Astrocyte (in vitro differentiated cells and primary cell): Measurements from ENCODE around the gene RNF39. TPM values are rescaled to one million over a fixed set of nuclear protein-coding genes. Genes with fewer than 3 reads are reported as not detected.

Source experiments
- DNase-seq: peaks from one replicate; pipeline ENCODE4 v3.0.0-alpha.2; 2010; ENCODE audit warnings: low read depth
- FAIRE-seq: peaks from 2 replicates; lab custom pipeline; 2011; peaks lifted over from hg19 to GRCh38; lab: Jason Lieb, UNC
- H2AFZ ChIP-seq: 2 replicates; pipeline ENCODE4 v1.6.0; 2012; ENCODE audit warnings: low read depth, low read length, inconsistent platforms
- H3K27ac ChIP-seq: 2 replicates; pipeline ENCODE4 v1.5.1; 2011; ENCODE audit warnings: low read depth, low read length, inconsistent platforms
- H3K27me3 ChIP-seq: 2 replicates; pipeline ENCODE4 v1.6.0; 2011; ENCODE audit warnings: low read length, inconsistent platforms; ENCODE audit not compliant: insufficient read depth
- H3K36me3 ChIP-seq: 2 replicates; pipeline ENCODE4 v1.5.1; 2011; ENCODE audit warnings: low read length, inconsistent platforms; ENCODE audit not compliant: insufficient read depth
- H3K4me1 ChIP-seq: 2 replicates; pipeline ENCODE4 v1.5.1; 2011; ENCODE audit warnings: low read length, inconsistent platforms; ENCODE audit not compliant: insufficient read depth
- H3K4me2 ChIP-seq: 2 replicates; pipeline ENCODE4 v1.6.0; 2012; ENCODE audit warnings: low read length, inconsistent platforms
- H3K4me3 ChIP-seq: 2 replicates; pipeline ENCODE4 v1.5.1; 2011; ENCODE audit warnings: low read depth, mild to moderate bottlenecking, low read length, inconsistent platforms; ENCODE audit not compliant: insufficient read depth
- H3K79me2 ChIP-seq: 2 replicates; pipeline ENCODE4 v1.6.0; 2012; ENCODE audit warnings: mild to moderate bottlenecking, low read length, inconsistent platforms; ENCODE audit not compliant: insufficient read depth
- H3K9ac ChIP-seq: 2 replicates; pipeline ENCODE4 v1.6.0; 2012; ENCODE audit warnings: mild to moderate bottlenecking, low read length, inconsistent platforms
- H3K9me3 ChIP-seq: 2 replicates; pipeline ENCODE4 v1.5.1; 2012; ENCODE audit warnings: low read depth, mild to moderate bottlenecking, low read length, inconsistent platforms; ENCODE audit not compliant: insufficient read depth
- H4K20me1 ChIP-seq: 2 replicates; pipeline ENCODE4 v1.6.0; 2012; ENCODE audit warnings: low read length, inconsistent platforms; ENCODE audit not compliant: insufficient read depth
- H3K27ac Mint-ChIP-seq: one replicate; pipeline ENCODE4 v1.8.0; 2021; ENCODE audit warnings: mild to moderate bottlenecking, mixed read lengths; ENCODE audit not compliant: unreplicated experiment
- H3K27me3 Mint-ChIP-seq: one replicate; pipeline ENCODE4 v1.8.0; 2021; ENCODE audit warnings: low read depth, mixed read lengths; ENCODE audit not compliant: unreplicated experiment
- H3K36me3 Mint-ChIP-seq: one replicate; pipeline ENCODE4 v1.8.0; 2021; ENCODE audit warnings: low read depth, mixed read lengths; ENCODE audit not compliant: unreplicated experiment
- H3K4me1 Mint-ChIP-seq: one replicate; pipeline ENCODE4 v1.8.0; 2021; ENCODE audit warnings: low read depth, mixed read lengths; ENCODE audit not compliant: unreplicated experiment
- H3K4me3 Mint-ChIP-seq: one replicate; pipeline ENCODE4 v1.8.0; 2021; ENCODE audit warnings: mild to moderate bottlenecking, moderate library complexity, mixed read lengths; ENCODE audit not compliant: unreplicated experiment
- H3K9me3 Mint-ChIP-seq: one replicate; pipeline ENCODE4 v1.8.0; 2021; ENCODE audit warnings: mild to moderate bottlenecking, mixed read lengths; ENCODE audit not compliant: unreplicated experiment
- EZH2 ChIP-seq: IDR thresholded peaks from 2 replicates; pipeline ENCODE4 v1.6.1; 2012; ENCODE audit warnings: mild to moderate bottlenecking, low read length, inconsistent platforms; ENCODE audit not compliant: insufficient read depth
- total RNA-seq: library from RNA; stranded (reverse); gene quantifications from 2 replicates; pipeline ENCODE4 v1.2.1, GENCODE V29; 2021
- TF ChIP-seq, protein P1 (sequence below): IDR thresholded peaks from 2 replicates; pipeline ENCODE4 v1.5.1; 2011; ENCODE audit warnings: low read depth, mild to moderate bottlenecking, inconsistent platforms, low read length, moderate library complexity; ENCODE audit not compliant: insufficient read depth

The RNF39 gene
- total RNA-seq, 1 donor from 2014 or later = not detected

- Mint-ChIP-seq H3K4me1 (peaks cover 6% of the 10 kb centered on the region), H3K36me3 (no peaks in the 10 kb centered on the region), H3K27ac (no peak overlapping the region), H3K4me3 (no peak overlapping the region), H3K9me3 (peaks cover 4% of the 10 kb centered on the region), H3K27me3 (peaks cover 70% of the 10 kb centered on the region)
- H3K27ac ChIP-seq = no peak overlapping the region
- no peak overlapping the region for H3K4me3 ChIP-seq
- TF ChIP-seq, protein P1, sequence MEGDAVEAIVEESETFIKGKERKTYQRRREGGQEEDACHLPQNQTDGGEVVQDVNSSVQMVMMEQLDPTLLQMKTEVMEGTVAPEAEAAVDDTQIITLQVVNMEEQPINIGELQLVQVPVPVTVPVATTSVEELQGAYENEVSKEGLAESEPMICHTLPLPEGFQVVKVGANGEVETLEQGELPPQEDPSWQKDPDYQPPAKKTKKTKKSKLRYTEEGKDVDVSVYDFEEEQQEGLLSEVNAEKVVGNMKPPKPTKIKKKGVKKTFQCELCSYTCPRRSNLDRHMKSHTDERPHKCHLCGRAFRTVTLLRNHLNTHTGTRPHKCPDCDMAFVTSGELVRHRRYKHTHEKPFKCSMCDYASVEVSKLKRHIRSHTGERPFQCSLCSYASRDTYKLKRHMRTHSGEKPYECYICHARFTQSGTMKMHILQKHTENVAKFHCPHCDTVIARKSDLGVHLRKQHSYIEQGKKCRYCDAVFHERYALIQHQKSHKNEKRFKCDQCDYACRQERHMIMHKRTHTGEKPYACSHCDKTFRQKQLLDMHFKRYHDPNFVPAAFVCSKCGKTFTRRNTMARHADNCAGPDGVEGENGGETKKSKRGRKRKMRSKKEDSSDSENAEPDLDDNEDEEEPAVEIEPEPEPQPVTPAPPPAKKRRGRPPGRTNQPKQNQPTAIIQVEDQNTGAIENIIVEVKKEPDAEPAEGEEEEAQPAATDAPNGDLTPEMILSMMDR = no peak
- no peak for TF ChIP-seq EZH2
- no peak overlapping the region for H3K4me2 ChIP-seq
- no peaks in the 10 kb centered on the region for H3K9me3 ChIP-seq
- FAIRE-seq (no peak), DNase-seq (peak; percentile 51)
- no peaks in the 10 kb centered on the region for H4K20me1 ChIP-seq
- peaks cover 42% of the 10 kb centered on the region for H3K27me3 ChIP-seq
- H3K36me3 ChIP-seq = no peaks in the 10 kb centered on the region
- no peaks in the 10 kb centered on the region for H3K4me1 ChIP-seq
- no peaks in the 10 kb centered on the region for H3K79me2 ChIP-seq
- H2AFZ ChIP-seq = no peak overlapping the region
- no peak overlapping the region for H3K9ac ChIP-seq
These were observed 16.2 kb upstream of the RNF39 start for GRCh38 chr6:30091577-30092381.

- Mint-ChIP-seq H3K4me1 (peaks cover 6% of the 10 kb centered on the region), H3K27ac (no peak overlapping the region), H3K27me3 (peaks cover 51% of the 10 kb centered on the region), H3K4me3 (no peak overlapping the region), H3K9me3 (peaks cover 5% of the 10 kb centered on the region), H3K36me3 (no peaks in the 10 kb centered on the region)
- no peak overlapping the region for H3K4me3 ChIP-seq
- H3K36me3 ChIP-seq = no peaks in the 10 kb centered on the region
- H3K4me1 ChIP-seq = no peaks in the 10 kb centered on the region
- no peak overlapping the region for H3K27ac ChIP-seq
- H3K9ac ChIP-seq = no peak overlapping the region
- H3K4me2 ChIP-seq = no peak overlapping the region
- H4K20me1 ChIP-seq = no peaks in the 10 kb centered on the region
- FAIRE-seq = no peak
- TF ChIP-seq EZH2 = no peak
- TF ChIP-seq, protein P1 = no peak
- H2AFZ ChIP-seq = no peak overlapping the region
- no peaks in the 10 kb centered on the region for H3K9me3 ChIP-seq
- H3K27me3 ChIP-seq = peaks cover 24% of the 10 kb centered on the region
- no peak for DNase-seq
- no peaks in the 10 kb centered on the region for H3K79me2 ChIP-seq
These were observed 12.3 kb upstream of the RNF39 start for GRCh38 chr6:30087876-30088275.

DNA sequence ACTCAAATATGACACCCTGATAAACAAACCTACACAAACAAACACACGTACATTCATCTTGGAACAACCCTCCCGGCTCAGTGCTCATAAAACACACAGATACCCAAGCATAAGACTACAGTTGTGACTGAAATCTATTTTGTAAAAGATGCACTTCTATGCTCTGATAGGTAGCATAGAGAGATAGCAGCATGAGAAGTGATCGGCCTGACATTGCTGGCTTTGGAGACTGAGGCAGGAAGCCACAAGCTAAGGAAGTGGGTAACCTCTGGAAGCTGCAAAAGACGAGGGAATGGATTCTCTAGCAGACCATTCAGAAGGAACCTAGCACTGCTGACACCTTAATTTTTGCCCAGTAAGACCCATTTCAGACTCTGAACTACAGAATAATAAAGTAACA, 1.6 kb upstream of the RNF39 start:
- Histone ChIP-seq H3K27me3 (peaks cover 73% of the 10 kb centered on the region), H3K36me3 (no peaks in the 10 kb centered on the region), H3K4me2 (no peak overlapping the region), H3K27ac (no peak overlapping the region), H4K20me1 (peaks cover 6% of the 10 kb centered on the region), H2AFZ (no peak overlapping the region), H3K4me3 (no peak overlapping the region), H3K4me1 (peaks cover 10% of the 10 kb centered on the region), H3K79me2 (no peaks in the 10 kb centered on the region), H3K9ac (no peak overlapping the region), H3K9me3 (no peaks in the 10 kb centered on the region)
- peaks cover 3% of the 10 kb centered on the region for H3K9me3 Mint-ChIP-seq
- H3K27me3 Mint-ChIP-seq = peaks cover 75% of the 10 kb centered on the region
- FAIRE-seq (no peak), DNase-seq (no peak)
- H3K4me1 Mint-ChIP-seq = peaks cover 12% of the 10 kb centered on the region
- H3K27ac Mint-ChIP-seq = no peak overlapping the region
- peaks cover 19% of the 10 kb centered on the region for H3K36me3 Mint-ChIP-seq
- no peak overlapping the region for H3K4me3 Mint-ChIP-seq
- TF ChIP-seq, protein P1 = no peak
- TF ChIP-seq EZH2 = no peak
